ENCODE results near the gene DES. TPM values are rescaled to one million over a fixed set of nuclear protein-coding genes. Genes with fewer than 3 reads are reported as not detected.

Gene DES
- total RNA-seq, 4 donors from 2014 or later: 578 to 3,551 (median 1,628) TPM

GRCh38 chr2:219395609-219396008 lies 22.6 kb upstream of the DES start:
- H3K27me3 ChIP-seq: no peaks in the 10 kb centered on the region
- H3K27ac ChIP-seq: no peak overlapping the region
- no peaks in the 10 kb centered on the region for H3K4me1 ChIP-seq
- no peak for TF ChIP-seq POLR2A (IDR thresholded peaks at IDR 0.05)
- no peaks in the 10 kb centered on the region for H3K9me3 ChIP-seq
- DNase-seq: peak in 1 of 2 donors; percentile 1
- intact Hi-C loops (cut with DNase I; ENCODE audit: low total_unique reads): no loop called here
- H3K36me3 ChIP-seq: no peaks in the 10 kb centered on the region
- no peak overlapping the region for H3K4me3 ChIP-seq

DNA sequence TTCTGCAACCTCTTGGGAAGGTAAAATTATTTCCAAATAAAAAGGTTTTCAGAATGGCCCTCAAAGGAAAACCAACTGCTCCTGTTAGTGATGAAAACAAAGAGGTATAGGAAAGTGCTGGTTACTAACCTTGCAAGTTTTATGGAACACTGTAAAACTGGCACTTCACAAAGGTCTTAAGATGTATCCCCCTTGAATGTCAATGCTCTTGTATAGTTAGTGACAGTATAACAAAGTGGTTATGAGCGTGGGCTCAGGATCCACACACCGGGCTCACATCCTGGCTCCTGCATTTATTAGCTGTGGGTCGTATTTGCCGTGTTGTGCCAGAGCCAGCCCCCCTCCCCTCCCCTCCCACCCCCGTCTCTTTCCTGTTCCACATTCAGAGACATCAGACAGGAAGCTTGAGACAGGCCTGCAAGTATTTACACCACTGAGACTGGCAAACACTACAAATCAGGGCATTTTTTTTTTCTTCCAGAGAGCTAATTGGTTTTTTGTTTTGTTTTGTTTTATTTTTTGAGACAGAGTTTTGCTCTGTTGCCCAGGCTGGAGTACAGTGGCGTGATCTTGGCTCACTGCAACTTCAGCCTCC lies 21.2 kb upstream of the DES start:
- peak in 1 of 2 donors; percentile 4 for DNase-seq
- TF ChIP-seq, protein P1, sequence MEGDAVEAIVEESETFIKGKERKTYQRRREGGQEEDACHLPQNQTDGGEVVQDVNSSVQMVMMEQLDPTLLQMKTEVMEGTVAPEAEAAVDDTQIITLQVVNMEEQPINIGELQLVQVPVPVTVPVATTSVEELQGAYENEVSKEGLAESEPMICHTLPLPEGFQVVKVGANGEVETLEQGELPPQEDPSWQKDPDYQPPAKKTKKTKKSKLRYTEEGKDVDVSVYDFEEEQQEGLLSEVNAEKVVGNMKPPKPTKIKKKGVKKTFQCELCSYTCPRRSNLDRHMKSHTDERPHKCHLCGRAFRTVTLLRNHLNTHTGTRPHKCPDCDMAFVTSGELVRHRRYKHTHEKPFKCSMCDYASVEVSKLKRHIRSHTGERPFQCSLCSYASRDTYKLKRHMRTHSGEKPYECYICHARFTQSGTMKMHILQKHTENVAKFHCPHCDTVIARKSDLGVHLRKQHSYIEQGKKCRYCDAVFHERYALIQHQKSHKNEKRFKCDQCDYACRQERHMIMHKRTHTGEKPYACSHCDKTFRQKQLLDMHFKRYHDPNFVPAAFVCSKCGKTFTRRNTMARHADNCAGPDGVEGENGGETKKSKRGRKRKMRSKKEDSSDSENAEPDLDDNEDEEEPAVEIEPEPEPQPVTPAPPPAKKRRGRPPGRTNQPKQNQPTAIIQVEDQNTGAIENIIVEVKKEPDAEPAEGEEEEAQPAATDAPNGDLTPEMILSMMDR (IDR thresholded peaks at IDR 0.05): no peak
- TF ChIP-seq POLR2A (IDR thresholded peaks at IDR 0.05): no peak
- no peaks in the 10 kb centered on the region for H3K9me3 ChIP-seq
- intact Hi-C loops (cut with DNase I; ENCODE audit: low total_unique reads): no loop called here
- no peak overlapping the region for H3K27ac ChIP-seq
- H3K4me1 ChIP-seq: no peaks in the 10 kb centered on the region
- H3K4me3 ChIP-seq: no peak overlapping the region
- H3K36me3 ChIP-seq: no peaks in the 10 kb centered on the region
- H3K27me3 ChIP-seq: no peaks in the 10 kb centered on the region

DNA sequence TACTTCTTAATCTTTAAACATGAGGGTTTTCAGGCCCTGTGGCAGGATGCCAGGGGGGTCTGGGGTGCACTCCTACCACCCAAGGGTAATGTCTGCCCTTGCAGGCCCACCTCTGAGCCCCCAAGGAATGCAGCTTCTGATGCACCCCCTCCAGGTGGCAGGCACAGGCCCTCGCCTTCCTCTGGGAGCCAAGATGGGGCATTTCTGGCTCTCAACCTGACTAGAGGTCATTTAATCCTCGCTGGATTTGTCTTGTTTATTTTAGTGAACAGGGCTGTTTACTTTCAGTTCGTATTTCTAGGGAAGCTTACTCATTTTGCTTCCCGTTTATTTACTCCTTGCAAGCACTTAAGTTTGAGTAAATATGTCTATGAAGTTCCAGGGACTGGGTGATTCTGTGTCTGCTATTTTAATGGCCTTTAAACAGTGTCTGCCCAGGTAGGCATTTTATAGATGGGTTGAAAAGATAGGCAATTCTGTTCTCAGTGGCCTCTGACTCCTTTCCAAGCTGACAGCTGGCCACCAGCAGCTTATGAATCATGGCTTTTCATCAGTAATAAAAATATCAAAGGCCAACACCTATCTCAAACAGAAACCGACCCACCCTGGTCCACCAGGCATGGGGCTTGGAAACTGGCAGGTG lies 19.3 kb upstream of the DES start:
- Histone ChIP-seq H3K27ac (no peak overlapping the region), H3K9me3 (no peaks in the 10 kb centered on the region), H3K27me3 (no peaks in the 10 kb centered on the region), H3K4me3 (no peak overlapping the region), H3K36me3 (no peaks in the 10 kb centered on the region), H3K4me1 (peaks cover 0 to 4% of the 10 kb centered on the region in 2 donors)
- TF ChIP-seq, protein P1 (IDR thresholded peaks at IDR 0.05): no peak
- TF ChIP-seq POLR2A (IDR thresholded peaks at IDR 0.05): no peak
- intact Hi-C loops (cut with DNase I; ENCODE audit: low total_unique reads): no loop called here
- no peak for DNase-seq

DNA sequence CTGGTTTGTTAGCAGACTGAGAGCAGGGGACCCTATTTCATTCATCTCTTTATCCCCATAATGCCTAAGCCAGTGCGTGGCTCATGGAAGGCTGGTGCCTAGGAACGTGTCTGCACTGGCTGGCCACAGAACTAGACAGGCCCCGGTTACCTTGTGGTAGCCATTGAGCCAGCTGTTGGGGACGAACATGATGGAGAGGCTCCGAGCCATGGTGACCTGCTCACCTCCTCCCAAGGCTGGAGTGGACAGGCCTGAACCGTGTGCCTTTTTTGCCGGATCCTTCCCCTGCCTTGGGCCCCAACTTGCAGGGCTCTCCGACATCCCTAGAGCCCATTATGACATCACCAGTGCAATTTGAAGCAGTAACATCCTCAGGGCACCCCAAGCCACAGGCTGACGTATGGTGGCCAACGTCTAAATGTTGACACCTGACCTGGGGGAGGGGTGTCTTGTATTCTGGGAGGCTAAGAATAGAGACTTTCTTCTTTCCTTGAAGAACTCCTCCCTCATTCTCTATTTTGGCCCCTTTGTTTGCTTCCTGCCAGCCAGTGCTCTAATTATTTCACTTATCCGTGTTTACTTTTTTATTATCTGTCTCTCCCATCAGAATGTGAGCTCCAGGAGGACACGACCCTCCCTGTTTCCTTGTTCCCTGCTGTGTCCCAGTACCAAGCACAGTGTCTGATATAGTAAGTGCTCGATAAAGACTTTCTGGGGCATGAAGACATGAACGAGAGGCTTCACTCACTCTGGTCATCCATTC lies 18.3 kb upstream of the DES start:
- H3K36me3 ChIP-seq: no peaks in the 10 kb centered on the region
- H3K27me3 ChIP-seq: no peaks in the 10 kb centered on the region
- peaks cover 0 to 4% of the 10 kb centered on the region in 2 donors for H3K4me1 ChIP-seq
- no peak overlapping the region for H3K27ac ChIP-seq
- no peak overlapping the region for H3K4me3 ChIP-seq
- H3K9me3 ChIP-seq: no peaks in the 10 kb centered on the region
- intact Hi-C loops (cut with DNase I; ENCODE audit: low total_unique reads): loop anchor here (5.0 kb wide), 1 partner anchor 132 kb away; no protein-coding TSS in a partner anchor
- no peak for TF ChIP-seq POLR2A (IDR thresholded peaks at IDR 0.05)
- DNase-seq: no peak

DNA sequence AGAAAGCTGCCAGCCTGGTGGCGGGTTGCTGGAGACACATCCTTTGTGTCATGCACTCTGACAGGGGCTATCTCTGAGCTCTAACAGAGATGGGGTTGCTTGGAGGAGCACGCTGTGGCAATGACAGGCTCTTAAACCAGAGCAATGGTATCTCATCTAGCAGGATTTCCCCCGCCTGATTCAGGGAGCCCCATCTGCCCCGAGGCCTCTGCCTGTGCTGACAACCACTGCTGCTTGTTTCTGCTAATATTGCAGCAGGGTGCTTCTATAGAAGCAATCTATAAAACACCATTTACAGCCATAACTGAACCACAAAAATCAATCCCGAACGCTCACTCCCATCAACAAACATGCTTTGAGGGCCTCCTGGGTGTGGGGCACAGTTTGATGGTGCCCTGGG lies 17.6 kb upstream of the DES start:
- H3K27me3 ChIP-seq: no peaks in the 10 kb centered on the region
- no peaks in the 10 kb centered on the region for H3K36me3 ChIP-seq
- H3K4me3 ChIP-seq: no peak overlapping the region
- DNase-seq: no peak
- no peak overlapping the region for H3K27ac ChIP-seq
- no peaks in the 10 kb centered on the region for H3K9me3 ChIP-seq
- H3K4me1 ChIP-seq: peaks cover 0 to 4% of the 10 kb centered on the region in 2 donors
- intact Hi-C loops (cut with DNase I; ENCODE audit: low total_unique reads): loop anchor here (5.0 kb wide), 1 partner anchor 132 kb away; no protein-coding TSS in a partner anchor
- TF ChIP-seq POLR2A (IDR thresholded peaks at IDR 0.05): no peak
- TF ChIP-seq, protein P1 (IDR thresholded peaks at IDR 0.05): no peak

GRCh38 chr2:219401606-219402005 lies 16.6 kb upstream of the DES start:
- Histone ChIP-seq H3K4me3 (no peak overlapping the region), H3K9me3 (no peaks in the 10 kb centered on the region), H3K36me3 (no peaks in the 10 kb centered on the region), H3K4me1 (peaks cover 0 to 4% of the 10 kb centered on the region in 2 donors), H3K27ac (no peak overlapping the region), H3K27me3 (no peaks in the 10 kb centered on the region)
- DNase-seq: no peak
- TF ChIP-seq, protein P1 (IDR thresholded peaks at IDR 0.05): no peak
- no peak for TF ChIP-seq POLR2A (IDR thresholded peaks at IDR 0.05)
- intact Hi-C loops (cut with DNase I; ENCODE audit: low total_unique reads): loop anchor here (5.0 kb wide), 1 partner anchor 131 kb away; no protein-coding TSS in a partner anchor

Data from uterus (tissue), 4 donors.